WTC11 (cell line): ENCODE results near the gene PDE8A. TPM values are rescaled to one million over a fixed set of nuclear protein-coding genes. Genes with fewer than 3 reads are reported as not detected.

Experiments used
- ATAC-seq: fragments of 200-7000 bp; cut with Tn5 transposase; 2 replicates; pipeline ENCODE4 v1.10.0; 2021; ENCODE audit warnings: mild to moderate bottlenecking, moderate library complexity
- CTCF ChIA-PET: fragments of 300-600 bp; sonication (Branson Sonifier 250); formaldehyde crosslinking; loops from one replicate; lab custom pipeline; 2021; ENCODE audit warnings: antibody characterized with exemption; lab: Charles Lee
- POLR2A ChIA-PET: fragments of 350-600 bp; sonication (Branson Sonifier 250); formaldehyde crosslinking; loops from one replicate; lab custom pipeline; 2021; ENCODE audit warnings: antibody characterized with exemption; lab: Charles Lee
- DNase-seq: peaks from one replicate; pipeline ENCODE4 v3.0.0; 2021; ENCODE audit warnings: low spot score
- H3K27ac Mint-ChIP-seq: 2 replicates; pipeline ENCODE4 v1.8.0; 2021; ENCODE audit warnings: mixed read lengths
- H3K27me3 Mint-ChIP-seq: 2 replicates; pipeline ENCODE4 v1.8.0; 2021; ENCODE audit warnings: low read depth, mild to moderate bottlenecking, moderate library complexity, mixed read lengths
- H3K36me3 Mint-ChIP-seq: 2 replicates; pipeline ENCODE4 v1.8.0; 2021; ENCODE audit warnings: mixed read lengths
- H3K4me1 Mint-ChIP-seq: 2 replicates; pipeline ENCODE4 v1.8.0; 2022; ENCODE audit warnings: mixed read lengths
- H3K4me3 Mint-ChIP-seq: 2 replicates; pipeline ENCODE4 v1.8.0; 2021; ENCODE audit warnings: mild to moderate bottlenecking, moderate library complexity, mixed read lengths
- H3K9me3 Mint-ChIP-seq: 2 replicates; pipeline ENCODE4 v1.8.0; 2021; ENCODE audit warnings: mixed read lengths
- AR ChIP-seq: fragments of 250-450 bp; sonication (Bioruptor Pico); IDR thresholded peaks from 2 replicates; pipeline ENCODE4 v1.9.0; 2021; ENCODE audit warnings: mild to moderate bottlenecking
- CREB1 ChIP-seq: sonication (generic); formaldehyde crosslinking; IDR thresholded peaks from 2 replicates; pipeline ENCODE4 v1.8.0; 2023; ENCODE audit warnings: mild to moderate bottlenecking, missing genetic modification reagents
- FOXJ3 ChIP-seq: sonication (generic); formaldehyde crosslinking; IDR thresholded peaks from 2 replicates; pipeline ENCODE4 v1.9.0; 2021; ENCODE audit warnings: missing genetic modification reagents, mild to moderate bottlenecking, borderline replicate concordance
- HMGXB4 ChIP-seq: sonication (generic); formaldehyde crosslinking; IDR thresholded peaks from 2 replicates; pipeline ENCODE4 v1.8.1; 2023; ENCODE audit warnings: mild to moderate bottlenecking, moderate library complexity, missing genetic modification reagents
- IRF1 ChIP-seq: sonication (generic); formaldehyde crosslinking; IDR thresholded peaks from 2 replicates; pipeline ENCODE4 v1.8.0; 2023; ENCODE audit warnings: missing genetic modification reagents
- MXD4 ChIP-seq: fragments of 250-450 bp; sonication (Bioruptor Pico); IDR thresholded peaks from 2 replicates; pipeline ENCODE4 v1.8.0; 2021; ENCODE audit warnings: mild to moderate bottlenecking, moderate library complexity, borderline replicate concordance
- NFE2L1 ChIP-seq: sonication (generic); formaldehyde crosslinking; IDR thresholded peaks from 2 replicates; pipeline ENCODE4 v1.8.1; 2023; ENCODE audit warnings: missing genetic modification reagents
- NFYB ChIP-seq: sonication (generic); formaldehyde crosslinking; conservative IDR thresholded peaks from 2 replicates; pipeline ENCODE4 v1.8.0; 2022; ENCODE audit warnings: low read depth, missing genetic modification reagents
- RORB ChIP-seq: fragments of 250-450 bp; sonication (Bioruptor Pico); IDR thresholded peaks from 2 replicates; pipeline ENCODE4 v1.9.0; 2021; ENCODE audit warnings: mild to moderate bottlenecking
- SMAD4 ChIP-seq: sonication (generic); formaldehyde crosslinking; IDR thresholded peaks from 2 replicates; pipeline ENCODE4 v1.8.0; 2022; ENCODE audit warnings: mild to moderate bottlenecking, missing genetic modification reagents
- TCF7 ChIP-seq: sonication (generic); formaldehyde crosslinking; IDR thresholded peaks from 2 replicates; pipeline ENCODE4 v1.8.0; 2022; ENCODE audit warnings: mild to moderate bottlenecking, low read depth, missing genetic modification reagents, moderate library complexity
- USF1 ChIP-seq: sonication (generic); formaldehyde crosslinking; IDR thresholded peaks from 2 replicates; pipeline ENCODE4 v1.8.0; 2022; ENCODE audit warnings: mild to moderate bottlenecking, missing genetic modification reagents
- ZNF138 ChIP-seq: sonication (generic); formaldehyde crosslinking; conservative IDR thresholded peaks from 2 replicates; pipeline ENCODE4 v1.8.1; 2022; ENCODE audit warnings: mild to moderate bottlenecking, moderate library complexity, missing genetic modification reagents
- total RNA-seq: library from RNA; stranded (reverse); gene quantifications from 3 replicates; pipeline ENCODE4 v1.2.3, GENCODE V29; 2021
- TF ChIP-seq, protein P1 (sequence below): sonication (generic); formaldehyde crosslinking; IDR thresholded peaks from 2 replicates; pipeline ENCODE4 v1.8.1; 2022; ENCODE audit warnings: low read depth, mild to moderate bottlenecking, moderate library complexity, missing genetic modification reagents, borderline replicate concordance
- TF ChIP-seq, protein P2 (sequence below): sonication (generic); formaldehyde crosslinking; IDR thresholded peaks from 2 replicates; pipeline ENCODE4 v1.8.1; 2022; ENCODE audit warnings: mild to moderate bottlenecking, moderate library complexity, missing genetic modification reagents
- TF ChIP-seq, protein P3 (sequence below): sonication (generic); formaldehyde crosslinking; IDR thresholded peaks from 2 replicates; pipeline ENCODE4 v1.8.1; 2022; ENCODE audit warnings: missing genetic modification reagents, borderline replicate concordance

PDE8A gene
- total RNA-seq, 1 experiment from 2014 or later = 13.9 TPM

DNA sequence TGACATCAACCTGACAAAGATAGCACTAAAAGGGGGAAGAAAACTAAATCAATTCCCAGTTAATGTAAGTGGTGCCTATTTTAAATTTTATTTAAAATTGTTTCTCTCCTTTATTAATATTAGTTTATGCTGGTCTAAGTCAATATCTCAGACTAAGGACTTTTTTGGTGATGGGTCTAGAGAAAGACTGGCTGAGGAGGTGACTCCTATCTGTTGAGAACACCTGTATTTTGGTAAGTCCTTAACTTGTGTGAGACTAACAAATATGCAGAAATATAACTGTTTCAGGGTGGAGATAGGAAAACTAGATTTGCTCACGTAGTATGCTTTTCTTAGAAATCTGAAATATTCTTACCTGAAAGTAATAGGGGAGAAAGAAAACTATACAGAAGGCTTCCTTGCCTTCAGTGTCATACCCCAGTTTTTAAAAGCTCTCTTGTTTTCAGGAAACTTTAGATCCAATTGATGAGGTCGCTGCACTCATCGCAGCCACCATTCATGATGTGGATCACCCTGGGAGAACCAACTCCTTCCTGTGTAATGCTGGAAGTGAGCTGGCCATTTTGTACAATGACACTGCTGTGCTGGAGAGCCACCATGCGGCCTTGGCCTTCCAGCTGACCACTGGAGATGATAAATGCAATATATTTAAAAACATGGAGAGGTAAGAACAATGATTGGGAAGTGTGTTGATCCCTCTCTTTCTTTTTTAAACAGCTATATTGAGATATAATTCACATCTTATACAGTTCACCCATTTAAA, 138.9 kb downstream of the PDE8A start (continued):
- no peak for TF ChIP-seq HMGXB4 (CRISPR knock-in tag)

- no peak for DNase-seq
- Mint-ChIP-seq H3K36me3 (peaks cover 14% of the 10 kb centered on the region), H3K27ac (no peak overlapping the region), H3K27me3 (no peaks in the 10 kb centered on the region), H3K4me3 (no peak overlapping the region), H3K4me1 (peaks cover 11% of the 10 kb centered on the region), H3K9me3 (no peaks in the 10 kb centered on the region)
- no peak for TF ChIP-seq CREB1 (CRISPR knock-in tag)
- no peak for TF ChIP-seq AR (CRISPR knock-in tag)
- TF ChIP-seq, protein P1, sequence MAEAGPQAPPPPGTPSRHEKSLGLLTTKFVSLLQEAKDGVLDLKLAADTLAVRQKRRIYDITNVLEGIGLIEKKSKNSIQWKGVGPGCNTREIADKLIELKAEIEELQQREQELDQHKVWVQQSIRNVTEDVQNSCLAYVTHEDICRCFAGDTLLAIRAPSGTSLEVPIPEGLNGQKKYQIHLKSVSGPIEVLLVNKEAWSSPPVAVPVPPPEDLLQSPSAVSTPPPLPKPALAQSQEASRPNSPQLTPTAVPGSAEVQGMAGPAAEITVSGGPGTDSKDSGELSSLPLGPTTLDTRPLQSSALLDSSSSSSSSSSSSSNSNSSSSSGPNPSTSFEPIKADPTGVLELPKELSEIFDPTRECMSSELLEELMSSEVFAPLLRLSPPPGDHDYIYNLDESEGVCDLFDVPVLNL (CRISPR knock-in tag) = no peak
- TF ChIP-seq SMAD4 (CRISPR knock-in tag) = no peak
- no peak for TF ChIP-seq TCF7
- TF ChIP-seq USF1 = no peak
- no peak for TF ChIP-seq RORB (CRISPR knock-in tag)
- TF ChIP-seq MXD4 (CRISPR knock-in tag) = no peak
- no peak for TF ChIP-seq NFYB (CRISPR knock-in tag)
- TF ChIP-seq IRF1 = no peak
- TF ChIP-seq, protein P2, sequence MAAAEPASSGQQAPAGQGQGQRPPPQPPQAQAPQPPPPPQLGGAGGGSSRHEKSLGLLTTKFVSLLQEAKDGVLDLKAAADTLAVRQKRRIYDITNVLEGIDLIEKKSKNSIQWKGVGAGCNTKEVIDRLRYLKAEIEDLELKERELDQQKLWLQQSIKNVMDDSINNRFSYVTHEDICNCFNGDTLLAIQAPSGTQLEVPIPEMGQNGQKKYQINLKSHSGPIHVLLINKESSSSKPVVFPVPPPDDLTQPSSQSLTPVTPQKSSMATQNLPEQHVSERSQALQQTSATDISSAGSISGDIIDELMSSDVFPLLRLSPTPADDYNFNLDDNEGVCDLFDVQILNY (CRISPR knock-in tag) = no peak
- no peak for TF ChIP-seq HMGXB4 (CRISPR knock-in tag)
- no peak for TF ChIP-seq ZNF138
- TF ChIP-seq, protein P3, sequence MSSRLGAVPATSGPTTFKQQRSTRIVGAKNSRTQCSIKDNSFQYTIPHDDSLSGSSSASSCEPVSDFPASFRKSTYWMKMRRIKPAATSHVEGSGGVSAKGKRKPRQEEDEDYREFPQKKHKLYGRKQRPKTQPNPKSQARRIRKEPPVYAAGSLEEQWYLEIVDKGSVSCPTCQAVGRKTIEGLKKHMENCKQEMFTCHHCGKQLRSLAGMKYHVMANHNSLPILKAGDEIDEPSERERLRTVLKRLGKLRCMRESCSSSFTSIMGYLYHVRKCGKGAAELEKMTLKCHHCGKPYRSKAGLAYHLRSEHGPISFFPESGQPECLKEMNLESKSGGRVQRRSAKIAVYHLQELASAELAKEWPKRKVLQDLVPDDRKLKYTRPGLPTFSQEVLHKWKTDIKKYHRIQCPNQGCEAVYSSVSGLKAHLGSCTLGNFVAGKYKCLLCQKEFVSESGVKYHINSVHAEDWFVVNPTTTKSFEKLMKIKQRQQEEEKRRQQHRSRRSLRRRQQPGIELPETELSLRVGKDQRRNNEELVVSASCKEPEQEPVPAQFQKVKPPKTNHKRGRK (CRISPR knock-in tag) = no peak
- no peak for TF ChIP-seq FOXJ3 (CRISPR knock-in tag)
- no peak for TF ChIP-seq NFE2L1
- ATAC-seq = no peak
- ChIA-PET CTCF (interaction anchor here (1.0 kb wide), 1 partner anchor 44 kb away, joined by 3 read pairs; no protein-coding TSS in a partner anchor), POLR2A (no interaction called here)
These were observed 142.5 kb downstream of the PDE8A start for GRCh38 chr15:85124173-85124572.
